Panc1 (cell line): Measurements from ENCODE around the gene CDH16.

Experiments
- TF ChIP-seq, protein P1 (sequence below): fragments of 450-650 bp; IDR thresholded peaks from 2 replicates; pipeline ENCODE4 v1.5.1; 2017; ENCODE audit warnings: mild to moderate bottlenecking
- TF ChIP-seq, protein P2 (sequence below), 2 experiments: IDR thresholded peaks; 2 replicates each; pipeline ENCODE4 v1.6.1; 2011 to 2012; ENCODE audit warnings: low read depth in 2 of 2, control low read depth in 1 of 2, low read length in 1 of 2, mild to moderate bottlenecking in 1 of 2, moderate library complexity in 1 of 2; ENCODE audit not compliant: insufficient read depth in 1 of 2

DNA sequence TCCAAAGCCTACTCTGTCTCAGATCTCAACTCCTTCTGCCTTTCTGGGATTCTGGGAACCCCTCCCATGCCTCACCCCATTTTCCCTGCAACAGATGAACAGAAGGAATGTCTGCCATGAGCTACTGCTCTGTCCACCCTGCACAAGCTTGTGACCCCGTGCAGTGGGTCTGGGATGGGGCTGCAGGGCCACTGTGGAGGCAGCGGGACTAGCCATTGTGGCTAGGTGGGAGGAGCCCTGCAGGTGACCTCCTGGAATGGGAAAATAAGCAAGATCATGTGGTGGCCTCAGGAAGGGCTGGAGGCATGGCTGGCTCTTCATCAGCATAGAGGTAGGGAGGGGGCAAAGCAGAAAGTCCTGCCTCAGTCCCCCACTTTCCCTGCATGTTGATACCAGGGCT is 24.6 kb downstream of the CDH16 start:
- TF ChIP-seq, protein P1, sequence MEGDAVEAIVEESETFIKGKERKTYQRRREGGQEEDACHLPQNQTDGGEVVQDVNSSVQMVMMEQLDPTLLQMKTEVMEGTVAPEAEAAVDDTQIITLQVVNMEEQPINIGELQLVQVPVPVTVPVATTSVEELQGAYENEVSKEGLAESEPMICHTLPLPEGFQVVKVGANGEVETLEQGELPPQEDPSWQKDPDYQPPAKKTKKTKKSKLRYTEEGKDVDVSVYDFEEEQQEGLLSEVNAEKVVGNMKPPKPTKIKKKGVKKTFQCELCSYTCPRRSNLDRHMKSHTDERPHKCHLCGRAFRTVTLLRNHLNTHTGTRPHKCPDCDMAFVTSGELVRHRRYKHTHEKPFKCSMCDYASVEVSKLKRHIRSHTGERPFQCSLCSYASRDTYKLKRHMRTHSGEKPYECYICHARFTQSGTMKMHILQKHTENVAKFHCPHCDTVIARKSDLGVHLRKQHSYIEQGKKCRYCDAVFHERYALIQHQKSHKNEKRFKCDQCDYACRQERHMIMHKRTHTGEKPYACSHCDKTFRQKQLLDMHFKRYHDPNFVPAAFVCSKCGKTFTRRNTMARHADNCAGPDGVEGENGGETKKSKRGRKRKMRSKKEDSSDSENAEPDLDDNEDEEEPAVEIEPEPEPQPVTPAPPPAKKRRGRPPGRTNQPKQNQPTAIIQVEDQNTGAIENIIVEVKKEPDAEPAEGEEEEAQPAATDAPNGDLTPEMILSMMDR, result no peak
- TF ChIP-seq, protein P2, sequence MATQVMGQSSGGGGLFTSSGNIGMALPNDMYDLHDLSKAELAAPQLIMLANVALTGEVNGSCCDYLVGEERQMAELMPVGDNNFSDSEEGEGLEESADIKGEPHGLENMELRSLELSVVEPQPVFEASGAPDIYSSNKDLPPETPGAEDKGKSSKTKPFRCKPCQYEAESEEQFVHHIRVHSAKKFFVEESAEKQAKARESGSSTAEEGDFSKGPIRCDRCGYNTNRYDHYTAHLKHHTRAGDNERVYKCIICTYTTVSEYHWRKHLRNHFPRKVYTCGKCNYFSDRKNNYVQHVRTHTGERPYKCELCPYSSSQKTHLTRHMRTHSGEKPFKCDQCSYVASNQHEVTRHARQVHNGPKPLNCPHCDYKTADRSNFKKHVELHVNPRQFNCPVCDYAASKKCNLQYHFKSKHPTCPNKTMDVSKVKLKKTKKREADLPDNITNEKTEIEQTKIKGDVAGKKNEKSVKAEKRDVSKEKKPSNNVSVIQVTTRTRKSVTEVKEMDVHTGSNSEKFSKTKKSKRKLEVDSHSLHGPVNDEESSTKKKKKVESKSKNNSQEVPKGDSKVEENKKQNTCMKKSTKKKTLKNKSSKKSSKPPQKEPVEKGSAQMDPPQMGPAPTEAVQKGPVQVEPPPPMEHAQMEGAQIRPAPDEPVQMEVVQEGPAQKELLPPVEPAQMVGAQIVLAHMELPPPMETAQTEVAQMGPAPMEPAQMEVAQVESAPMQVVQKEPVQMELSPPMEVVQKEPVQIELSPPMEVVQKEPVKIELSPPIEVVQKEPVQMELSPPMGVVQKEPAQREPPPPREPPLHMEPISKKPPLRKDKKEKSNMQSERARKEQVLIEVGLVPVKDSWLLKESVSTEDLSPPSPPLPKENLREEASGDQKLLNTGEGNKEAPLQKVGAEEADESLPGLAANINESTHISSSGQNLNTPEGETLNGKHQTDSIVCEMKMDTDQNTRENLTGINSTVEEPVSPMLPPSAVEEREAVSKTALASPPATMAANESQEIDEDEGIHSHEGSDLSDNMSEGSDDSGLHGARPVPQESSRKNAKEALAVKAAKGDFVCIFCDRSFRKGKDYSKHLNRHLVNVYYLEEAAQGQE (IDR thresholded peaks at IDR 0.05; ENCODE audit: insufficient read depth in 1 of 2, low read depth in 2 of 2, low read length in 1 of 2), result no peak
